Right cardiac atrium (tissue), 5 donors: ENCODE data around the gene MOSPD2. TPM values are rescaled to one million over a fixed set of nuclear protein-coding genes. Genes with fewer than 3 reads are reported as not detected.

Experiments
- polyA plus RNA-seq: library from polyadenylated mRNA; stranded (reverse); fragments of 200-250 nt; gene quantifications from one replicate; pipeline ENCODE4 v1.2.3, GENCODE V29; 2013
- total RNA-seq, 4 donors: library from RNA; stranded (reverse); fragmentation: NEBNext Ultra II Directional; extraction: Animal tissue kit (Norgen Biotek cat#: 25700); gene quantifications; one replicate each; pipeline ENCODE4 v1.2.1, GENCODE V29; 2021
- donor health status: healthy with polysubstance abuse.
- donor health status: DM: no; HTN: yes; CAD: no.
- donor health status: DM: no; HTN: no; CAD: no.
- donor health status: DM: no; HTN: yes; CAD: no; lungs with severe emphysema.
- donor health status: DM: yes; HTN: yes; CAD: no.

MOSPD2 gene
- total and polyA plus RNA-seq, 5 donors: 2.8 to 8.1 (median 6.9) TPM

Other genes with a start within 250 kb of the MOSPD2 start
- 1 to 10 TPM in 2 of 4 donors, under 1 TPM in 2; 0.53 to 1.1 (median 0.98) TPM for gene FANCB, start 352 bp upstream of the MOSPD2 start, total RNA-seq
- 0.11 TPM for gene FANCB, start 352 bp upstream of the MOSPD2 start, polyA plus RNA-seq